ENCODE measurements around the gene SIX4. TPM values are rescaled to one million over a fixed set of nuclear protein-coding genes. Genes with fewer than 3 reads are reported as not detected.
A peak's percentile ranks its signal among the peaks of the same experiment; 100 is the strongest.

SIX4 gene
- total and polyA plus RNA-seq, 9 of the 15 experiments (the other 6 are each of a cell fraction or from before 2014, with no cell fraction given): 0.77 to 8.6 (median 5.6) TPM

DNA sequence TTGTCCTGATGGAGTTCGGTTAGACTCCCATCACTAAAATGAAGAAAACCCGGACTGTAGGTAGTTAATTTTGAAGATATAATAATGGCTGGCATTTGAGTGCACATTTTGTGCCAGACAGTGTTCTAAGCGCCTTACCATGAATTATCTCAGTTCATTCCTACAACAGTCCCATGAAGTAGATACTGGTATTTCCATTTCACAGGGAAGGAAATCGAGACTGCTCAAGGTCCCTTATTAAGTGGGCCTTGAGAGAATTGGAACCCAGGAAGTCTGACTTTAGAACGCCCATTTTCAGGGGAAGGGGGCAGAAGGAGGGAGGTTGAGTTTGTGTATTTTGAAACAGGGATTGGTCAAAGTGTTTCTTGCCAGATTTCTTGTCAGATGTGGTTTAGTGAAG lies 11.3 kb upstream of the SIX4 start (continued):
- TF ChIP-seq IRF2 (CRISPR knock-in tag; IDR thresholded peaks at IDR 0.05): no peak
- no peak for TF ChIP-seq U2AF2 (optimal IDR thresholded peaks at IDR 0.05; ENCODE audit: low read depth, low read length)
- no peak for TF ChIP-seq HNRNPL (IDR thresholded peaks at IDR 0.05; ENCODE audit: low read depth, low read length)
- no peak for TF ChIP-seq HNRNPK (IDR thresholded peaks at IDR 0.05; ENCODE audit: low read depth, low read length, poor library complexity, severe bottlenecking)
- TF ChIP-seq ASH1L (IDR thresholded peaks at IDR 0.05; ENCODE audit: borderline replicate concordance, low read depth, partially characterized antibody): no peak

DNA sequence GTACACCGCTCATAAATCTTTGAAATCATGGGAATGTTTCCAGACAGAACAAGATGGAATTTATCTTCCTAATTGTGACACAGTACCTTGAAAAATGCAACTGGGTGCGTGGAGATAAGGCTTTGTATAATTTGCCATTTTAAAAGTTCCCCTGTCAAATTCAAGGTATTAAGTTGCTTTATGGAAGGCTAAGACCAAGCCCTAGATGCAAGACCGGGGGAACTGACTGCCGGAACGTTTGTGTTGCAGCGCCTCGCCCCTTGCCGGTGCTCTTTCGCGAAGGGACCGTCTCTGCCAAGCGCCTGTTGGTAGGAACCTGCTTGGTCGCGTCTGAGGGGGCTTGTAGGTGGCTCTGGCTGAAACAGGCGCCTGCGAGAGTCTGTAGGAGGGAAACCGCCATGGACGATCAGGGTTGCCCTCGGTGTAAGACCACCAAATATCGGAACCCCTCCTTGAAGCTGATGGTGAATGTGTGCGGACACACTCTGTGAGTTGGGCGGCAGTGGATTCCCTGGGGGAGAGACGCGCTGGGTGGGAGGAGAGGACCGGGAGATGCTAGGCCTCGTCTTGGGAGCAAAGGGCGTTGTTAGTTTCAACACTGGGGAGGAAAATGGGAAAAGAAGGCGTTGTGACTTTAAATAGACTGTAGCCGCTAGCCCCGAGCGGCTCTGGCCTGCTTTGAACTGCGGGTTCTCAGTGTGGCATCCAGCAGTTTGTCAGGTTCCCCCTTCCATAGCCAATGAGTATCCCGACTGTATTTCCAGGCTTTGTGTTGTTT lies 10.5 kb upstream of the SIX4 start, which contains the start of gene MNAT1:
TSS of gene MNAT1 (plus strand) at position 297 of the 778 bp plus-strand sequence. CDS start at position 399, 102 bp downstream.
- no peaks in the 10 kb centered on the region for H4K20me1 ChIP-seq (replicated peaks; ENCODE audit: control insufficient read depth, insufficient read depth, low read length)
- peak within 1 kb of the TSS; percentile 77 for H3K27ac ChIP-seq (ENCODE audit: extremely low read depth, low read depth, low read length)
- 2% methylated on average over 21 of the region's 33 CpGs for WGBS (ENCODE audit: insufficient coverage, low coverage, missing lambda C conversion rate)
- ChIA-PET CTCF (ENCODE audit: low intra/inter-chr PET ratio) (no interaction called here), POLR2A (no interaction called here)
- peaks cover 45% of the 10 kb centered on the region for H3K79me2 ChIP-seq (ENCODE audit: control insufficient read depth, insufficient read depth, low read length)
- peak within 1 kb of the TSS; percentile 92 for H3K4me2 ChIP-seq (ENCODE audit: insufficient read depth, low read length)
- H3K4me3 ChIP-seq: peak within 1 kb of the TSS; percentile 91
- no peaks in the 10 kb centered on the region for H3K27me3 ChIP-seq (ENCODE audit: control insufficient read depth in 2 of 2, insufficient read depth in 2 of 2, low read length in 2 of 2)
- H2AFZ ChIP-seq (ENCODE audit: low read depth, low read length): peak within 1 kb of the TSS; percentile 99
- H3K9me1 ChIP-seq (ENCODE audit: control insufficient read depth, insufficient read depth, low read length): no peaks in the 10 kb centered on the region
- H3K4me1 ChIP-seq (replicated peaks in 1 of 2; ENCODE audit: control insufficient read depth in 2 of 2, insufficient read depth in 2 of 2, low read length in 2 of 2): peaks cover 0 to 4% of the 10 kb centered on the region in 2 experiments; a peak in 1 of 5 replicates
- DNase-seq (ENCODE audit: extremely low read depth in 1 of 4, low spot score in 3 of 4): peak; percentile 25 to 82 (median 42)
- BruUV-seq (replicated peaks): TSS peak; percentile 78
- in situ Hi-C loops (cut with MboI): no loop called here
- peak; percentile 93 for ATAC-seq
- H3K9me3 ChIP-seq (replicated peaks; ENCODE audit: control insufficient read depth, insufficient read depth, low read depth, low read length): no peaks in the 10 kb centered on the region
- intact Hi-C loops (cut with micrococcal nuclease): no loop called here
- peak; percentile 61 for FAIRE-seq
- H3K36me3 ChIP-seq (ENCODE audit: control insufficient read depth, insufficient read depth, low read length): no peaks in the 10 kb centered on the region
- peak within 1 kb of the TSS; percentile 91 to 95 for H3K9ac ChIP-seq (ENCODE audit: insufficient read depth in 1 of 2, low read depth in 2 of 2, low read length in 2 of 2)
- TF ChIP-seq, protein P1, sequence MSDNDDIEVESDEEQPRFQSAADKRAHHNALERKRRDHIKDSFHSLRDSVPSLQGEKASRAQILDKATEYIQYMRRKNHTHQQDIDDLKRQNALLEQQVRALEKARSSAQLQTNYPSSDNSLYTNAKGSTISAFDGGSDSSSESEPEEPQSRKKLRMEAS (CRISPR knock-in tag; IDR thresholded peaks at IDR 0.05): 0 out of 2 replicates have a peak, but pooled peaks have one; percentile 32
- TF ChIP-seq ZNF253 (CRISPR knock-in tag; conservative IDR thresholded peaks at IDR 0.05) (no peak), NONO (IDR thresholded peaks at IDR 0.05; ENCODE audit: low read depth in 2 of 2, low read length in 1 of 2) (no peak), ZSCAN29 (IDR thresholded peaks at IDR 0.05) (no peak), ZNF24 (IDR thresholded peaks at IDR 0.05) (no peak), ARID1B (IDR thresholded peaks at IDR 0.05) (no peak), ZNF143 (CRISPR knock-in tag; IDR thresholded peaks at IDR 0.05) (no peak), FOXK2 (conservative IDR thresholded peaks at IDR 0.05 in 1 of 2, IDR thresholded peaks at IDR 0.05 in 1 of 2; ENCODE audit: low read depth in 2 of 2) (peak in 1 of 2 experiments; percentile 46; a peak in 1 of 4 replicates), ZKSCAN3 (CRISPR knock-in tag; IDR thresholded peaks at IDR 0.05) (no peak), TAF7 (tag; IDR thresholded peaks at IDR 0.05) (peak; percentile 98), ZNF347 (CRISPR knock-in tag; IDR thresholded peaks at IDR 0.05; ENCODE audit: low read depth) (no peak)
- TF ChIP-seq, protein P2, sequence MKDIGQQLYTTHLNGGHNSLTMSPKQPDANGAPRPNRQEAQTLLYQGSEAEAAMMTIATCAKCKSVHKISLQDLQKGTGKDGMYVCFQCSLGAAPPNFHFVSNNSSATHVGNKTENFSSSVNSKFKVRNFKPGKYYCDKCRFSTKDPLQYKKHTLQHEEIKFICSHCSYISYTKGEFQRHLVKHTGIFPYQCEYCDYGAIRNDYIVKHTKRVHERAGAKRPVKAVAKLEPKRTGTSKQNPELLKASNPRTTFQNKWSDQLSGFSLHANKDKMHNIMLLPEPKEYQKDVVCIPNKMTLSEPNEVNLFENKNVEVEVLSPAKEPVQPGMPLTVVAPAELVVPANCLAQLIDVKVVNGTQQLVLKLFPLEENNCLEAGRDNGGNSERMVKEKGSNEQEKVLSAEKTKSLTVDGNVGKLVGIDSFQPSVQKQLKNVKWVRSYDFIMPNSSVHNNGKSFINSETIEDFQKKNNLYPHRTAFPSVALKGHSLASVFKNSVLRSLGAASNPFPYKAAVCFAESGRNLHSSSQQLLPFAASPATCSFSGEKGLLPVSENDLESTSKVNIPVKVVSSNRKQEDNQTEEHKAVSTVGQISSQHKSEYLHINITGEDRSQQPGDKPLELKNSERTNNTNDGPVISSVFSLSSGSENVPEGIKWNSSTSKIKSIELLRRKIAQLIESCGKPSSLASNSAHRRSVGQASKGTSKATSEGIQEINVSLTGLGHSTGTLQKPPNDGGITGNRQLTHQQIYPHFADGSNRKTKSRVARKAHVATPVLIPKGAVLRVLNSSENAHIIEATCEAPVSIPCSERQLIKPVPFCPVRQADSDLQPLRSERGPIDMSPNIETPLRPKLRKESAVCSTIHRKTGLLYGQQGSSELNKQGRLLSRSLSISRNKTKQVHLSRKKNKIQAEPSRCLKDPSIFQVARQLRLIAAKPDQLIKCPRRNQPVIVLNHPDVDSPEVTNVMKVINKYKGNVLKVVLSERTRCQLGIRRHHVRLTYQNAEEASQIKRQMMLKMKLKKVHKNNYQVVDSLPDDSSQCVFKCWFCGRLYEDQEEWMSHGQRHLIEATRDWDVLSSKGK (CRISPR knock-in tag; IDR thresholded peaks at IDR 0.05): no peak

Data from K562 (cell line).